ENCODE data around the gene C1orf35. TPM values are rescaled to one million over a fixed set of nuclear protein-coding genes. Genes with fewer than 3 reads are reported as not detected.

The C1orf35 gene
- total RNA-seq, 2 experiments from 2014 or later = 17.8 to 18.9 TPM

- Mint-ChIP-seq H3K4me1 (peaks cover 18% of the 10 kb centered on the region), H3K27me3 (no peaks in the 10 kb centered on the region), H3K9me3 (no peaks in the 10 kb centered on the region), H3K4me3 (no peak overlapping the region), H3K27ac (no peak overlapping the region), H3K36me3 (ENCODE audit: low read depth) (peaks cover 11% of the 10 kb centered on the region)
- POLR2A ChIA-PET = interaction anchor here (1.0 kb wide), 1 partner anchor 214 kb away, joined by 3 read pairs; no protein-coding TSS in a partner anchor
- CTCF ChIA-PET = no interaction called here
- no peak for DNase-seq
These were observed 24.1 kb downstream of the C1orf35 start for GRCh38 chr1:228079013-228079412.

- Mint-ChIP-seq H3K4me1 (peaks cover 14% of the 10 kb centered on the region), H3K36me3 (ENCODE audit: low read depth) (peaks cover 2% of the 10 kb centered on the region), H3K27me3 (no peaks in the 10 kb centered on the region), H3K4me3 (no peak overlapping the region), H3K27ac (no peak overlapping the region), H3K9me3 (no peaks in the 10 kb centered on the region)
- DNase-seq = no peak
- ChIA-PET POLR2A (interaction anchor here (1.0 to 1.5 kb wide), 2 partner anchors 215 to 312 kb away, joined by 3 read pairs; no protein-coding TSS in a partner anchor), CTCF (interaction anchor here (0.6 to 1.2 kb wide), 2 partner anchors 109 to 136 kb away, joined by 3 to 6 read pairs; no protein-coding TSS in a partner anchor)
These were observed 25.4 kb downstream of the C1orf35 start for GRCh38 chr1:228077565-228078330.

GRCh38 chr1:228076796-228077430 is 26.2 kb downstream of the C1orf35 start:
- no peak for DNase-seq
- ChIA-PET POLR2A (interaction anchor here (1.5 kb wide), 1 partner anchor 311 kb away, joined by 3 read pairs; no protein-coding TSS in a partner anchor), CTCF (interaction anchor here (1.2 kb wide), 1 partner anchor 137 kb away, joined by 3 read pairs; no protein-coding TSS in a partner anchor)
- Mint-ChIP-seq H3K4me1 (peaks cover 14% of the 10 kb centered on the region), H3K27me3 (no peaks in the 10 kb centered on the region), H3K27ac (no peak overlapping the region), H3K9me3 (no peaks in the 10 kb centered on the region), H3K36me3 (ENCODE audit: low read depth) (peaks cover 2% of the 10 kb centered on the region), H3K4me3 (no peak overlapping the region)

GRCh38 chr1:228075801-228076271 is 27.3 kb downstream of the C1orf35 start:
- DNase-seq = no peak
- Mint-ChIP-seq H3K27ac (no peak overlapping the region), H3K36me3 (ENCODE audit: low read depth) (peaks cover 2% of the 10 kb centered on the region), H3K9me3 (no peaks in the 10 kb centered on the region), H3K27me3 (no peaks in the 10 kb centered on the region), H3K4me3 (no peak overlapping the region), H3K4me1 (peaks cover 9% of the 10 kb centered on the region)
- ChIA-PET POLR2A (no interaction called here), CTCF (no interaction called here)

GRCh38 chr1:228074954-228075730 is 28.0 kb downstream of the C1orf35 start:
- Mint-ChIP-seq H3K27me3 (no peaks in the 10 kb centered on the region), H3K36me3 (ENCODE audit: low read depth) (peaks cover 2% of the 10 kb centered on the region), H3K4me3 (no peak overlapping the region), H3K4me1 (peaks cover 8% of the 10 kb centered on the region), H3K27ac (no peak overlapping the region), H3K9me3 (no peaks in the 10 kb centered on the region)
- DNase-seq = no peak
- ChIA-PET CTCF (no interaction called here), POLR2A (no interaction called here)

- Mint-ChIP-seq H3K4me1 (peaks cover 5% of the 10 kb centered on the region), H3K4me3 (no peak overlapping the region), H3K27ac (no peak overlapping the region), H3K9me3 (no peaks in the 10 kb centered on the region), H3K36me3 (ENCODE audit: low read depth) (no peaks in the 10 kb centered on the region), H3K27me3 (no peaks in the 10 kb centered on the region)
- ChIA-PET POLR2A (interaction anchor here (1.6 kb wide), 1 partner anchor 8 kb away, joined by 9 read pairs; no protein-coding TSS in a partner anchor), CTCF (no interaction called here)
- no peak for DNase-seq
These were observed 29.1 kb downstream of the C1orf35 start for GRCh38 chr1:228073857-228074545.

- Mint-ChIP-seq H3K27me3 (no peaks in the 10 kb centered on the region), H3K4me3 (no peak overlapping the region), H3K27ac (no peak overlapping the region), H3K36me3 (ENCODE audit: low read depth) (no peaks in the 10 kb centered on the region), H3K9me3 (no peaks in the 10 kb centered on the region), H3K4me1 (peaks cover 1% of the 10 kb centered on the region)
- no peak for DNase-seq
- ChIA-PET CTCF (no interaction called here), POLR2A (interaction anchor here (1.6 kb wide), 1 partner anchor 9 kb away, joined by 9 read pairs; no protein-coding TSS in a partner anchor)
These were observed 29.9 kb downstream of the C1orf35 start for GRCh38 chr1:228073061-228073856.

- ChIA-PET POLR2A (interaction anchor here (1.6 kb wide), 1 partner anchor 9 kb away, joined by 9 read pairs; no protein-coding TSS in a partner anchor), CTCF (no interaction called here)
- H3K4me1 Mint-ChIP-seq = no peaks in the 10 kb centered on the region
- no peak overlapping the region for H3K27ac Mint-ChIP-seq
- H3K36me3 Mint-ChIP-seq (ENCODE audit: low read depth) = no peaks in the 10 kb centered on the region
- no peak overlapping the region for H3K4me3 Mint-ChIP-seq
- DNase-seq = no peak
- no peaks in the 10 kb centered on the region for H3K27me3 Mint-ChIP-seq
- H3K9me3 Mint-ChIP-seq = no peaks in the 10 kb centered on the region
These were observed 30.5 kb downstream of the C1orf35 start for GRCh38 chr1:228072658-228073043.

- Mint-ChIP-seq H3K4me1 (no peaks in the 10 kb centered on the region), H3K9me3 (no peaks in the 10 kb centered on the region), H3K27ac (no peak overlapping the region), H3K36me3 (ENCODE audit: low read depth) (no peaks in the 10 kb centered on the region), H3K27me3 (no peaks in the 10 kb centered on the region), H3K4me3 (no peak overlapping the region)
- CTCF ChIA-PET = no interaction called here
- DNase-seq = no peak
- POLR2A ChIA-PET = no interaction called here
These were observed 31.1 kb downstream of the C1orf35 start for GRCh38 chr1:228071839-228072657.

GRCh38 chr1:228070851-228071250 is 32.3 kb downstream of the C1orf35 start:
- POLR2A ChIA-PET = no interaction called here
- Mint-ChIP-seq H3K4me3 (no peak overlapping the region), H3K9me3 (no peaks in the 10 kb centered on the region), H3K27ac (no peak overlapping the region), H3K36me3 (ENCODE audit: low read depth) (no peaks in the 10 kb centered on the region), H3K27me3 (peaks cover 3% of the 10 kb centered on the region), H3K4me1 (no peaks in the 10 kb centered on the region)
- DNase-seq = no peak
- CTCF ChIA-PET = no interaction called here

GRCh38 chr1:228070173-228070572 is 33.0 kb downstream of the C1orf35 start:
- no peaks in the 10 kb centered on the region for H3K9me3 Mint-ChIP-seq
- POLR2A ChIA-PET = no interaction called here
- H3K36me3 Mint-ChIP-seq (ENCODE audit: low read depth) = no peaks in the 10 kb centered on the region
- DNase-seq = no peak
- H3K4me1 Mint-ChIP-seq = no peaks in the 10 kb centered on the region
- H3K27me3 Mint-ChIP-seq = peaks cover 3% of the 10 kb centered on the region
- H3K27ac Mint-ChIP-seq = no peak overlapping the region
- no peak overlapping the region for H3K4me3 Mint-ChIP-seq
- CTCF ChIA-PET = no interaction called here

All from activated CD4-positive, alpha-beta memory T cell treated with anti-CD3 and anti-CD28 coated beads, Interleukin-2, amount 10 ng/mL, durations not matched to agents 7 days and 5 days (primary cell).